ENCODE data around the gene BAIAP2L1.

Gene BAIAP2L1

DNA sequence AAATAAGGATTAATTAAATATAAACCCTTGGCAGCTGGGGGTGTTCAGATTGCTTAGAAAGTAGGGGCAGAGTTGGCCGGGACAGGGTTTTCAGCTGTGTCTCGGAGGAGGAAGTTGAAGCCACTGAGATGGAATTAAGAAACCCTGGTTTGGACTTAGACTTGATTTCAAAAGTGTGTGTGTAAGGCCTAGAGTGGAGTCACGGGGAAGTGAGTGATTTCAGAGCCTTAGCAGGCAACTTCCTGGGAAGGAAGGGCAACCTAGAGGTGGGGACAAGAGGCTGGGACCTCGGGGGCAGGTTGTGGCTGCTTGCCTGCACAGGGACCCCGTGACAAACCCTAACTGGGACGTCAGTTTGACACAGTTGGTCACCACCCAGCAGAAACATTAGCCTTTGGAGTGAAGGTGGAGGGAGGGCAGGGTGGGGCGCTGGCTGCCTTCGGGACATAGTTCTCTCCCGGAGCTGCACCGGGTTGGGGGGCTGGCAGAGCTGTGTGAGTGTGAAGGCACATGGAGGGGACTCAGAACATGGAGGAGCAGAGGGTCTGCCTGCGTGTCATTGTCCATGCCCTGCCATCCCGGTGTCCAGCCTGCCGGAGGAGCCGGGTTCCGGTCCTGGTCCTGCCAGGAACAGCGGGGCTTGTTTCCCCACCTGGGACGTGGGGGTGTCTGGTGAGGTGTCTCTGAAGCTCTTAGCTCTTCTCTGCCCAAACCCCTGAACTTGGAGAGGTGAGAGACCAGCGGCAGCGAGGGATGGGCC is 117.6 kb downstream of the BAIAP2L1 start:
- no peak for DNase-seq (ENCODE audit: extremely low spot score, insufficient read length, low read depth)
- no peak for FAIRE-seq

DNA sequence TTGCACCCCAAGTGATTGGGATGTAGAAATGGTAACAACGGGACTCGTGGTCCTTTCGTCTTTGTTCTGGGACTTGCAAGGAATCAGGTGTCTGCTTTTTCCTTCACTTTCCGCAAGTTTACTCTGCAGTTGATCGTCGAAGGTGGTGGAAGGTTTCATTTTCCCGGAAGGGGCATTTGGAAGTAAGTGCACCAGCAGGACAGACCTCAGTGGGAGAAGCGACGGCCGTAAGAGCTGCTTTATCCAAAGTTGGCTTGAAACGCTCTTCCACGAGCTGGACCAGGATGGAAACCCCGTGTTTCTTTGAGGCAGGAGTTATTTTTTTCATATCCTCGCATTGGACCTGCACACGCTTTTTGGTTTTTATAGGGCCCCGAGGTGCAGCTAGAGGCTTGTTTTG is 118.2 kb downstream of the BAIAP2L1 start:
- no peak for FAIRE-seq
- no peak for DNase-seq (ENCODE audit: extremely low spot score, insufficient read length, low read depth)

DNA sequence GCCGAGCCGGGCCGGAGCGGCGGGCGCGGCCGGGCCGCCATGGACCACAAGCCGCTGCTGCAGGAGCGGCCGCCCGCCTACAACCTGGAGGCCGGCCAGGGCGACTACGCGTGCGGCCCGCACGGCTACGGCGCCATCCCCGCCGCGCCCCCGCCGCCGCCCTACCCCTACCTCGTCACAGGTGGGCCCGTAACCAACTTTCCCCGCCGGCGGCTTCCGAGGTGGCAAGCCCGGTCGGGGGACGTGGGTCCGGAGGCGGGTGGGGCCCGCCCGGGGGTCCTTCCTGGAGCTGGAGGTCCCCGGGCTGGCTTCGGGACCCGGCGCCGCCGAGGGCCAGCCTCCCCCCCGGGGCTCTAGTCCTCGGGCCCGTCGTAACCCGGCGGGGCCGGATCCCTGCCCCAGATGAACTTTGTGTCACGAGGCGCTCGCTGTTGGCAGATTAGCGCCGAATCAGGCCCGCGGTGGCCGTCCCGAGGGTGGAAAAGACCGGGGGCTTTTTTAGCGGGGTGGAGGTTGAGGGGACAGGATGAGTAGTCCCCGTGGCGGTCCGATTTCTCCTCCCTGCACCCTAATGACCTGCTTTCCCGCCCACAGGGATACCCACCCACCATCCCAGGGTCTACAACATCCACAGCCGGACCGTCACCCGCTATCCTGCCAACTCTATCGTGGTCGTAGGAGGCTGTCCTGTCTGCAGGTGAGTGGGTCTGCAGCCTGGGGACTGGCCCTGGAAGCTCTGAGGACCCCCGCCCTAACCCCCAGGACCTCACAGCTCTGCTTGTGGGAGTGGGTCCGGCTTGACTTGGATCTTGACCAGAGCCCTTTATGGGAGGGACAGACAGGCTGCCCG is 118.9 kb downstream of the BAIAP2L1 start:
- FAIRE-seq (no peak), DNase-seq (ENCODE audit: extremely low spot score, insufficient read length, low read depth) (no peak)

DNA sequence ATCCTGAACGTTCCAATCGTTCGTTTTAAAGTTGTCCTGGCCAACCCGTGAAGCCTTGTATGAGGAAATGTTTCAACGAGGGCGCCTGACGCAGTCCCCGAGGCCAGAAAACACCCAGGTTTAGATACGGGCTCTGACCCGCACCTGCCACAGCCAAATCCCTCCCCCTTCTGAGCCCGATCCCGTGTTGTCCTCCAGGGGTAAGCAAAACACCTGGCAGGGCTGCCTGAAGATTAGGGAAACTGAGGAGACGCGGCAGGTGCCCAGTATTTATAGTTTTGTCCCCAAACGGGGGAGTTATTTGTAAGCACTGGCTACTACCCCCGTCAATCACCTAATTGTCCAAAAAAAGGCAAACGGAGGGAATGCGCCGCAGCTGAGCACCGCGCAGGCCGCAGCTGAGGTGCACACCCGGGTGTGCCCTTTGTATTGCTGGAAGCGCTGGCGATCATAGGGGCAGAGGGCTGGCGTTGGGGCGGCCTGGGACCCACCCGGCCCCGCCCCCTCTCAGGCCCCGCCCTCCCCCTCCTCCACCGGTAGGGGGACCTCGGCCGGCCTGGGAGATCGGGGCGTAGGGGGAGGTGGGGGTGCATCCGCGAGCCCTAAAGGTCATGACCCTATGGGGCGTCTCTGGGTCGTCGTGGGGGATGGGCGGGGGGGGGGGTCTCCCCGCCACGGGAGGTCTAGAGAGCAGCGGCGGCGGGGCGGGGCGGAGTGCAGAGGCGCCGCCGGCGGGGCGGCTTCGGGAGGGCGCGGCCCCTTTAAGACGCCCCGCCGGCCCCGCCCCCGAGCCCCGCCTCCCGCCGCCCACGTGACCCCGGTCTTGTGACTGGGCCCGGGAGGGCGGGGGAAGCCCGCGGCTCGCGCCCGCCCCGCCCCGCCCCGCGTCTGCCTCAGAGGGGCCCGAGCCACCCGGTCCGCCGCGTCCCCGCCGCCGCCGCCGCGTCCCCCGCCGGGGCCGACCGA is 119.8 kb downstream of the BAIAP2L1 start, which contains the start of gene BRI3:
BRI3 (plus strand) TSS at position 896 of the 966 bp plus-strand sequence. CDS start 110 bp downstream, outside the sequence.
- DNase-seq (ENCODE audit: extremely low spot score, insufficient read length, low read depth): peak; percentile 95
- FAIRE-seq: peak; percentile 60

DNA sequence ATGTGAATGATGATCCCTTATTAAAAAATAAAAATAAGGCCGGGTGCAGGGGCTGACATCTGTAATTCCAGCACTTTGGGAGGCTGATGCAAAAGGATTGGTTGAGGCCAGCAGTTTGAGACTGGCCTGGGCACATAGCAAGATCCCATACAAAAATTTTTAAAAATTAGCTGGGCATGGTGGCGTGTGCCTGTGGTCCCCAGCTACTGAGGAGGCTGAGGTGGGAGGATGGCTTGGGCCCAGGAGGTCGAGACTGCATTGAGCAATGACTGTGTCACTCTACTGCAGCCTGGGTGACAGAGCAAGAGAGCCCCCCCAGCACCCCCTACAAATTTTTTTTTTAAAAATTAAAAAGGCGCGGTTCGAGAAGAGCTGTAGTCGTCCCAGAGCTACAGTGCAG is 120.6 kb downstream of the BAIAP2L1 start:
- DNase-seq (ENCODE audit: extremely low spot score, insufficient read length, low read depth) (no peak), FAIRE-seq (no peak)

DNA sequence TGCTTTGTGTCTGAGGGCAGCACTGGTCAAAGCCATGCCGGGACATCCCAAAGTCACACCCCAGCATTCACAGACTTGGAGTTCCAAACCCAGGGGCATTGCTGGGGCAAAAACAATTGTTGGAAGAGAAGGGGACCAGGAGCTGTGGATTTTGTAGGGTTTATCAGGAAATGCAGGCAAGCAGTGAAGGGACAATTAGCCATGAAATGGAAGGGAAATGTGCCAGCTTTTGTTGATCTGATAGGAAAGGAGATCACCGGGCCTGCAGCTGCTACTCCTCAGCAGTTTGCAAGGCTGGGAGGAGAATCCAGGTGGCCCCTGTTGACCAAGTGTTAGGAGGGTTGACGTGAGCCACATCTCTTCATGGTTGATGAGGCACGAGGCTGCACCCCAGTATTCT is 122.0 kb downstream of the BAIAP2L1 start:
- no peak for FAIRE-seq
- DNase-seq (ENCODE audit: extremely low spot score, insufficient read length, low read depth): no peak

DNA sequence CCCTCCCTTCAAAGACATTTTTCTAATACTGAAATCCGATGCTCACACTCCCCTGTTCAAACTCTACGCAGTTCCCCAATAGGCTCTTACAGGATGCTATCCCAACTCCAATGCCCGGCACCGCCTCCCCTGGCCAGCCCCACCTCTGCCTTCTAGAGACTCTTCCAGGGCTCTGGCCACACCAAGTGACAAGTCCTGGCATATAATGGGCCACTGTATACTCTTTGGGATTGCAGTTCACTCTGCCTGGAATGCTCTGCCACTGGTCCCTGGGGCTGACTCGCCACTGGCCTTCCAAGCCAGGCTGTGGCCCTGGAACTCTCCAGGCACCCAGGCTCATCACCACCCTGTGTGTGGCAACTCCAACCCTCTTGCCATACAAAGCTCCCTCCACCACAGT is 122.5 kb downstream of the BAIAP2L1 start:
- DNase-seq (ENCODE audit: extremely low spot score, insufficient read length, low read depth) (no peak), FAIRE-seq (no peak)

DNA sequence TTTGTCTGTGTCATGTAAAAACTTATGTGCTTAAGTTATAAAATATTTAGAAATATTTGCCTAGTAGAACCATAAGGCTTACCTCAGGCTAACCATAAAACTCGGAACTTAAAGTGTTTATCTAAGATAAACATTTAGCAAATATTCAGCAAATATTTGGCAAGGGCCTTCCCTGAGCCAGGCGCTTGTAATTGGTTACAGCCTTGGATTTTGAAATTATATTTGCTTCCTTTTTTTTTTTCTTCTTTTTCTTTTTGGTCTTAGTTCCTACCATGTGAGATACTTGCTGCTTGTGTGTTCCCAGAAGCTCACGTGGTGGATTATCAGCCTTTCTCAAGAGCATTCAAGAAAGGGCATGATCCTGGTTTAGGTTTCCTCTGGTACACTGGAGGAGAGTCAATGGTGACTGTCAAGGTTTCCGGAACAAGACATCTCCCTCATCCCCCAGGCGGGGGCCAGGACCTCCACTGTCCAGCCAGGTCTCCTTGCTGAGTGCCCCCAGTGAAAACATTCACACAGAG is 124.6 kb downstream of the BAIAP2L1 start:
- FAIRE-seq: no peak
- no peak for DNase-seq (ENCODE audit: extremely low spot score, insufficient read length, low read depth)

DNA sequence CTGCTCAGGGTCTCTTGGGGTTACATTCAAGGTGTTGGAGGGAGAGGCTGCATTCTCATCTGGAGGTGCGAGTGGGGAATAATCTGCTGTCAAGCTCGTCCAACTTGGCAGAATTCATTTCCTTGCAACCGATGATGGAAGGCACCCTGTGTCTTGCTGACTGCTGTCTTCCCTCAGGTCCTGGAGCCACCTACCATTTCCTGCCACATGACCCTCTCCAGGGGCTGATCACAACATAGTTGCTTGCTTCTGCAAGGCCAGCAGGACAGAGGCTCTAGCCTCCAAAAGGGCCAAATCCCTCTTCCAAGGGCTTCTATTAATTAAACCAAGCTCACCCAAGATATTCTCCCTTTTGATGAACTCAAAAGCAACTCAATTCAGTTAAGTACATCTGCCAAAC is 133.6 kb downstream of the BAIAP2L1 start:
- DNase-seq (ENCODE audit: extremely low spot score, insufficient read length, low read depth) (no peak), FAIRE-seq (no peak)

DNA sequence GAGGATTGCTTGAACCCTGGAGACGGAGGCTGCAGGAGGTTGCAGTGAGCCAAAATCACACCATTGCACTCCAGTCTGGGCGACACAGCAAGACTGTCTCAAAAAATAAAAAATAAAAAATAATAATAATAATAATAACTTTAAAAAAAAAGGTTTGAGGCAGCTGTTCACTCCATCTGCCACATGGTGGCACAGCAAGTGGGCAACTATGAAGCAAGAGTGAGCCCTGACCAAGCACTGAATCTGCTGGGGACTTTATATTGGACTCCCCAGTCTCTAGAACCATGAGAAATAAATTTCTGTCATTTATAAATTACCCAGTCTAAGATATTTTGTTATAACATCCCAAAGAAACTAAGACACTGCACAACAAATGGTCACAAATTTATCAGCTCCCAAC is 134.1 kb downstream of the BAIAP2L1 start:
- DNase-seq (ENCODE audit: extremely low spot score, insufficient read length, low read depth) (no peak), FAIRE-seq (no peak)

DNA sequence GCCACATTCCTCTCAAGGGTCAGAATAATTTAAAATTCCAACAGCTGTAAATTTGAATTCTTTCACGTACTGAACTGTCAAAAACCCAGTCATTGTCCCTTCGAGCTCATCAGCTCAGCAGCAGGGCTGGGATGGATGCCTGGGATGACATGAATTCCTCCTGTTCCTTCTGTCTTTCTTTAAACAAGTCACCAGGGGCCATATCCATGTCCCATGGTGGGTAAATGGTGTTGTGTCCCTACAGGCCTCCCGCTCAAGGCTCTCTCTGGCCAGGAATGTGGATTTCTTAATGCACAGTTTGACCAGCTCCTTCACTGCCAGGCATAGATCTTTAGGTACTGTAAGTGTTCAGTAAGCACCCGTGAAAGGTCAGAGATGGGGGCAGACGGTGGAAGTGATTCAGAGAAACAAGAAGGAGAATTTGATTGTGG is 135.0 kb downstream of the BAIAP2L1 start:
- DNase-seq (ENCODE audit: extremely low spot score, insufficient read length, low read depth) (no peak), FAIRE-seq (no peak)

DNA sequence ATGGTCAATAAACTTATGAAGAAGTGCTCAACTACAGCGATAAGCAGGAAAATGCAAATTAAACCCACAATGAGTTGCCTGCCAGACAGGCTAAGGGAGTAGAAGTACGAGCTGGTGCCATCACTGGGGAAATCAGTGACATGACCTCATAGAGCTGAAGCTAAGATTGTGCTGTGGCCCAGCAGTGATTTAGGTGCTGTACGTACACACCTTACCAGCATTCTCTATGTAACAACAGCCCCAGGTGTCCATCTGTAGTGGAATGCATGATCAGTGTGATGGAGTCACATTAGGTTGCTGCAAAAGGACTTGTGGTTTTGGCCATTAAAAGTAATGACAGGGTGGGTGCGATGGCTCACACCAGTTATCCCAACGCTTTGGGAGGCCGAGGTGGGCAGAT is 143.2 kb downstream of the BAIAP2L1 start:
- DNase-seq (ENCODE audit: extremely low spot score, insufficient read length, low read depth) (no peak), FAIRE-seq (no peak)

DNA sequence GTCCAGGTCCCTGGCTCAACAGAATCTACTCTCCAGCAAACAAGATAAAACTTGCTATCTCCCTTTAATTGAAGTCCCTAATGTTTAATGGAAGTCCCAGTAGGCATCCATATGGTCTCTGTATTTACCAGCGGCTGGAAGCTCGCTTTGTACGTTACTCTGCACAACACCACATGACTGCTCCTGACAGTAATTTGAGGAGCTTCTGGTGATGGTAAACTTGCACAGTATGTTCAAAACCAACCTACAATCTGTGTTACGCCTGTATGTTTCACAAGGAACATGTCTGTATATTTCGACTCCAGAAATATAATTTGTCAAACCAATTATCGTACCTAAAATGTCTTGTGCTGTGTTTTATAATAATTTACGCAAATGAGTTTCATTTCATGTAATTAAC is 144.5 kb downstream of the BAIAP2L1 start:
- DNase-seq (ENCODE audit: extremely low spot score, insufficient read length, low read depth) (no peak), FAIRE-seq (no peak)

DNA sequence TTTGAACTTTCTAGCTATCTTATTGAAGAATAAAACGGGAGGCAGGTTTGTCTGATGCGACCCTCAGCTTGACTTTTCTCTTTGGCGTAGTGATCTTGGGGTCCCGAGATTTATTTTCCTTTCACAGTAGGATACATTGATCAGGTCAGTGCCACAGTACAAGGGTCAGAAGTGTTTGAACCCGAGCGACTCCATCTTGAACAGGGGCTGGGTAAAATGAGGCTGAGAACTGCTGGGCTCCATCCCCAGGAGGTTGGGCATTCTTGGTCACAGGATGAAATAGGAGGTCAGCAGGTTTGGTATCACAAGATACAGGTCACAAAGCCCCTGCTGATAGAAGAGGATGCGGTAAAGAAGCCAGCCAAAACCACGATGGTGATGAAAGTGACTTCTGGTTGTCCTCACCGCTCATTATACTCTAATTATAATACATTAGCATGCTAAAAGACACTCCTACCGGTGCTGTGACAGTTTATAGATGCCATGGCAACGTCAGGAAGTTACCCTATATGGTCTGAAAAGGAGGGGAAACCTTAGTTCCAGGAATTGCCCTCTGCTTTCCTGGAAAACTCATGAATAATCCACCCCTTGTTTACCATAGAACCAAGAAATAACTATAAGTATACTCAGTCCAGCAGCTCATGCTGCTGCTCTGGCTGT is 145.8 kb downstream of the BAIAP2L1 start:
- DNase-seq (ENCODE audit: extremely low spot score, insufficient read length, low read depth) (no peak), FAIRE-seq (no peak)

DNA sequence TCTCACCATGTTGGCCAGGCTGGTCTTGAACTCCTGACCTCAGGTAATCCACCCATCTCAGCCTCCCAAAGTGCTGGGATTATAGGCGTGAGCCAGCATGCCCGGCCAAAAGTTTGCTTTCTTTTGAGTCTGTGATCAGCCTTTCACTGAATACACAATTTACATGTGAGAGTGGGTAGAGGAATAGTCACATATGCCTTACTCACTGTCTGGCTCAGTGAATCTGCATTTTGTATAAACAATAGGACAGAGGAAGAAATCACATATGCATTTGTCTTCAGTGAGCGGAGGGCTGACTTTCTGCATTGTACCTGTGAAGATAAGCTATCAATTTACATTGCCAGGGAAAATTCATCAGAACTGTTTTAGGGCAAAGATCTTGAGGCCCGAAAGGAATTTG is 146.4 kb downstream of the BAIAP2L1 start:
- no peak for FAIRE-seq

DNA sequence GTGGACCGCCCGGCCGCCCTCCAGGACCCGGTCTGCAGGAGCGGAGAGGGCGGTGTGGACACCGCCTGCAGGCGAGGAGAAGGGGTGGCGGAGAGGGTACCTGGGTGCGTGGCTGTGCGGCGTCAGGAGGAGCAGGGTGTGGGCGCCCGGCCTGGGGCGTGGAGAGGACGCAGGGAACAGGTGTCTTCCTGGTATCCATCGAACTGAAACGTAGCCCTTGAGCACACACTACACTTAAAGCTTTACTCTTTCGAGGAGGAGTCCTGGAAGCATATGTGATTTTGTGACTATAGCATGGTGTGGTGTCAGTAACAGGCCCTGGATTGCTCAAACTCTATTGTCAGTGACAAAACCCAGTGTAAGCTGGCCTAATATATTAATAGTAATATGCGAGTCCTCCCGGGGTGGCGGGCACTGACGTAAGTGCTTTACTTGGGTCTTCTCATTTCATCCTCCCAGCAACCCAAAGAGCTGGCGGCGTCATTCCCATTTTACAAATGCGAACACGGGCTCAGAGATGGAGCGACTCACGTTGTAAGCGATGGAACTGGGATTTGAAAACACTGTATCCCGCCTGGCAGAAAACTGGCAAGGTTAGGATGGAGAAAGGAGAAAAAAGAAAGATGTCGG is 148.3 kb downstream of the BAIAP2L1 start:
- no peak for DNase-seq (ENCODE audit: extremely low spot score, insufficient read length, low read depth)
- FAIRE-seq: no peak

More for the DNA sequence above, 146.4 kb downstream of the BAIAP2L1 start:
- no peak for DNase-seq (ENCODE audit: extremely low spot score, insufficient read length, low read depth)

DNA sequence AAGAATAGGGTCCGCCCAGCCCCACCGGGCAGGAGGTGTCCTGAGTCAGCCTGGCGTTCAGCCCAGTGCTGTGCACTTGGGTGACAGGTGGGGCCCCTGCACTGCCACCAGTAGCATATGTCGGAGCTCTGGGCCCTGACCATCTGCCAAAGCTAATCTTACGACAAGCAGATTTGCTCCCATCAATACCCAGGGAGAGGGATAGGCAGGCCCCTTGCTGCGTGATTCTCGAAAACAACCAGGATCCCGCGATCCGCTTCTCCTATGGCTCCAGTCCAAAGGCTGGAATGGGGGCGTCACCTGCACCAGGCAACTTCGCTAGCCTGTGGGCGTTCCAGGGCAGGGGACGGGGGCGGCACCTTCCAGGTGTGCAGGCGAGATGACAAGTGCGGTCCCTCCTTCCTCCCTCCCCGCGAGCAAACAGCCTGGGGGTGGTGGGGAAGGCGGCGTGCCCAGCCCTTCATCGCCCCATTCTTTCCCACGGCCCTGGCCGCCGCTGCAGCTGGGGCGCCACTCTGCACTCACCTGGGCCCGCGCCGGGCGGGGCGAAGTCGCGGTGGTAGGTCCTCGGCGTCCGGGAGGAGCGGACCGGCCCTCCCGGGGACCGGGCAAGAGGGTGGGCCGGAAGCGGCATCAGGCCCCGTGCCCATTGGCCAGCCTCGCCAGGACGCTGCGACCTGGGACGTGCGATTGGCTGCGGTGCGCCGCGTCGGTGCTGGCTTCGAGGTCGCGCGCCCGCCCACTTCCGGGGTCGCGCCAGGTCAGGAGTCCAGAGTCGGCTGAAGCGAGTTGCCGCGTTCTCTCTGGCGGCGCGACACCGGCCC is 149.1 kb downstream of the BAIAP2L1 start, which contains the start of gene TECPR1:
TECPR1 (minus strand) TSS at position 632 of the 824 bp plus-strand sequence. CDS start 6,086 bp downstream, outside the sequence.
- DNase-seq (ENCODE audit: extremely low spot score, insufficient read length, low read depth) (peak; percentile 98), FAIRE-seq (peak; percentile 88)

DNA sequence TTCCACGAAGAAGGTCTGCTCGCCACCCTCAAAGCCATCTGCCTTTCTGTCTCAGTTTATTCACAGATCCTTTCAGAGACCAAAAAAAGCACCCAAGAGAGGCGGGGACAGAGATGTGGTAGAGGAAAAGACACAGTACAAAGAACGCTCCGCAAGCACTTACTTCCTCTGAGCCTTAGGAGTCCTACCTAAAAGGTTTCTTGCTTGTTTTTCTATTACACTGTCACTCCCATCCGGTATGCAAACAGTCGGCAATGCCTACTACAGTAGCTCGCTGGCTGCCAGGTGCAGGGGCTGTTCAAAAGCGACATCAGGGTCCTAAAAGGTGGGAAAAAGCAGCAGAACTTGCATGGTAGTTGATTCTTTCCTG is 149.7 kb downstream of the BAIAP2L1 start:
- FAIRE-seq: peak; percentile 52
- no peak for DNase-seq (ENCODE audit: extremely low spot score, insufficient read length, low read depth)
